Measurements from ENCODE around the gene SHROOM1.

GRCh38 chr5:132831095-132831860, 831 bp upstream of the SHROOM1 start:
- TF ChIP-seq CTCF (IDR thresholded peaks at IDR 0.05; ENCODE audit: extremely low read depth in 1 of 2, insufficient read depth in 1 of 2, low read depth in 1 of 2, low read length in 2 of 2) (no peak), POLR2A (IDR thresholded peaks at IDR 0.05; ENCODE audit: low read depth, low read length) (no peak), MYC (IDR thresholded peaks at IDR 0.05; ENCODE audit: low read depth, low read length) (no peak), GATA2 (IDR thresholded peaks at IDR 0.05; ENCODE audit: insufficient read depth, insufficient read length, low read depth, low read length) (no peak), EZH2 (IDR thresholded peaks at IDR 0.05; ENCODE audit: borderline replicate concordance, low read depth, low read length, severe bottlenecking) (no peak), POLR2AphosphoS5 (IDR thresholded peaks at IDR 0.05; ENCODE audit: insufficient read depth, low read depth, low read length) (no peak), JUN (IDR thresholded peaks at IDR 0.05; ENCODE audit: borderline replicate concordance, insufficient read depth, insufficient read length, low read depth) (no peak), FOS (IDR thresholded peaks at IDR 0.05; ENCODE audit: borderline replicate concordance, insufficient read depth, low read length) (no peak)
